HG03378 (cell line): ENCODE measurements around the gene KLF13.
A peak's percentile ranks its signal among the peaks of the same experiment; 100 is the strongest.

Experiments
- ATAC-seq: cut with Tn5 transposase; IDR thresholded peaks from one replicate; pipeline ENCODE4 v1.9.1; 2021; ENCODE audit warnings: mild to moderate bottlenecking, moderate library complexity; ENCODE audit not compliant: unreplicated experiment

The KLF13 gene

DNA sequence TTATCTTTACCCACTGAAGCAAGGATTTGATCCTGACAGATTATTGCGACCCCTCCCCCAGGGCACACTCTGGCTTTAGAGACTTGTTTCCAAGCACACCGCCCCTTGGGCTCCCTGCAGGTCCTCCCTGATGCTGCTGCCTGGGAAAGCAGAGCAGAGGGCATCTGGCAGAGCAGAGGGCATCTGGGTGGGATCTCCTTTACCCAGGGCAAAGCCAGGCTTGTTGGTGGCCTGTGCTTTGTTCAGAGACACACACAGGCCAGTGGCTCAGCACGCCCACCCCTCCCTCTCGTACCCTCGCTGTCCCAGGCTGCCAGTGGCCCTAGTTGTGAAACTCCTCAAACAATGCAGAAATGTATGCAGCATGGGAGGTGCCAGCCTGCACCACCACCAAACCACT lies 4.8 kb downstream of the KLF13 start:
- no peak for ATAC-seq

DNA sequence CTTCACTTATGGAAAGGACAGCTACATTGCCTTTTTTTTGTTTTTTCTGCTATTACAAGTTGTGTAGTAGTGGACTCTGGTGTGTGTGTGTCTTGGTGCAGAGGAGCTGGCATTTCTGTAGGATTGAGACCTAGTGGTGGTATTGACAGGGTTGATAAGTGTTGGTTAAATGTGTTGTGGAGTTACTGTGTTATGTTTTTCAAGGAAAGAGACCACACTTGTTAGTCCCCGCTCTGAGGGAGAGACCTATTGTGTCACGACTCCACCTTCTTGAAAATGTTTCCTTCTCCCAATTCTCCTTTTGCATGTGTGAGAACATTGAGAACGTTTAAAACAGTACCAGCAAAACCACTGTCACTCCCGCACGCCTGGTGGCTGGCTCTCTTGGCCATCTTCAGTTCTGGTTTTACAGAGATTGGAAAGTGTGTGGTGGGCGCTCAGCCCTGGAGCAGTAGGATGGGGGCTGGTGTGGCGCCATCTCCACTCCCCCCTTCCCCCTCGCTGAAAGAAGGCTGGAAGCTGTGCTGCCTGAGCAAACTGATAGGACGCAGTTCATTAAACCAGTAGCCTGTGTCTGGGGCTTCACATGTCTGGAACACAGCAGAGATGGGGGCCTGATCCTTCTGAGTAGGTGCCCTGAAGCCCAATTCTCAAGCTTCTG lies 5.5 kb downstream of the KLF13 start:
- no peak for ATAC-seq

DNA sequence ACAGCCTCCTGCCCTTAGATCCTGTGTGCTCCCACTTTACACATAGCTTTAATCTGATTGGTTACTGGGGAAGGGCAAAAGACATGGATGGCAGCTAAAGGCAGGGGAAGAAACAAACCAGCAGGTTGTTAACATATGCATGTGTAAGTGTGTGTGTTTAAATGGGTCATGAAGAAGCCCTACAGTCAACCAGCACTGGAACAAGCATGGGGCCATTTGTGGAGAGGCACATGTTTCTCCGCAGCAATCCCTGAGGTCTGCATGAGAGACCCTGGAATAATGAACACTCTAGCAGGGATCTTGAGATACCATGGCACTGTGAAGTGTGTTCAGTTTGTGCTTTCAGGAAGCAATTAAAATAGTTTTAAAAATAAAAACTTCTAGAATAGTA lies 6.0 kb downstream of the KLF13 start:
- no peak for ATAC-seq

DNA sequence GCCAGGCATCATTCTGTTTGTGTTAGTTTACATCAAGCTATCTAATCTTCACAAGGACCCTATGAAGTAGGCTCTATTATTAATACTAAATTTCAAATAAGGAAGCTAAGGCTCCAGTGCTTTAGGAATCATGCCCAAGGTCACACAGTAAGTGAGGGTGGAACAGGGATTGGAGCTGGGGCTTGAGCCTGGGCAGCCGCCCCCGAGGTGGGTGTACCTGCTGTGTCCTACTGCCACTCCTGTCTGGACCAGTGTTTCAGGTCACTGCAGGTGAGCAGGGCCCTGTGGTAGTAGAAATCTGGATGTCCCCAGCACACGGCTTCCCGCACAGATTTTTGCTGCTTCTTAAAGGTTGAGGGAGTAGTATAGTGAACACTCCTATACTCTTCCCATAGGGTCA lies 6.5 kb downstream of the KLF13 start:
- no peak for ATAC-seq

DNA sequence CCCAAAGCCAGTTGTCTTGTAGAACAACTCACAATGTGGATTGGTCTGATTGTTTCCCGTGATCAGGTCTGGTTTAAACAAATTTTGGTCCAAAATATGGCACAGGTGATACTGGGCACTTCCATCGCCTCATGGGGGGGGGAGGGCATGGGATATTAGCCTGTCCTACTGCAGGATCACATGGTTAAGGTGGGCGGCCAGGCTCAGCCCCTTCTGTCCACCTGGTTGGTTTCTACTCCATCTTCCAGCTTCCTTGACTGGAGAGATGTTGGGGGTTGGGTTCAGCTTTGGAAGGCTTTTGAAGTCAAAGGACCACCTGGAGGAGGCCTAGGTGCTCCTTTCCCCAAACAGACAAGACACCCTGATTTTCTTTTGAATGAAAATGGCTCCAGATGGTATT lies 7.2 kb downstream of the KLF13 start:
- ATAC-seq = no peak

DNA sequence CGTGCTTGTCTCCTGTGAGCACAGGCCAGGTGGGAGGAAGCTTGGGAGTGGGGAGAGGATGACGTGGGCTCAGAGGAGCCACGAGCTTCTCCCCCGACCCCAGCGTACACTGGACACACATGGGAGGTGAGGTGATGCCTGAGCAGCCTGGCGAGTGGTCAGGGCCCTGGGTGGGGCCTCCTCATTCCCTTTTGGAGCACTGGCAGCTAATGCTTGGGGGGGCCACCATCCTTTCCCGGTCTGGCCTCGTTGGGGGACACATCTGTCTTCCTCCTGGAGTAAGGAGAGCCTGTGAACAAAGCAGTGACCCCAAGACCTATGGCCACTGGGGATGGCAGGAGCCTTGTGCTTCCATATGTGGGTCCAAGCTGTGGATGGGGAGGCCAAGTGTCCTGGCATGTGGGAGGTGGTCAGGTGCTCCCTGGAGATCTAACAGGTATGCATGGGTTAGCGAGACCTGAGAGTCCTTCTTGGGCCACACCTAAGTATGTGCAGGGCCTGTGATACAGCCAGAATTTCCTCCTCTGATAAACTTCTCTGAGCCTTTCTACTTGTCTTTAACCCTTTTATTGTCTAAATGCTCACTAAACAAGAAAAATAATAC lies 9.5 kb downstream of the KLF13 start:
- no peak for ATAC-seq

DNA sequence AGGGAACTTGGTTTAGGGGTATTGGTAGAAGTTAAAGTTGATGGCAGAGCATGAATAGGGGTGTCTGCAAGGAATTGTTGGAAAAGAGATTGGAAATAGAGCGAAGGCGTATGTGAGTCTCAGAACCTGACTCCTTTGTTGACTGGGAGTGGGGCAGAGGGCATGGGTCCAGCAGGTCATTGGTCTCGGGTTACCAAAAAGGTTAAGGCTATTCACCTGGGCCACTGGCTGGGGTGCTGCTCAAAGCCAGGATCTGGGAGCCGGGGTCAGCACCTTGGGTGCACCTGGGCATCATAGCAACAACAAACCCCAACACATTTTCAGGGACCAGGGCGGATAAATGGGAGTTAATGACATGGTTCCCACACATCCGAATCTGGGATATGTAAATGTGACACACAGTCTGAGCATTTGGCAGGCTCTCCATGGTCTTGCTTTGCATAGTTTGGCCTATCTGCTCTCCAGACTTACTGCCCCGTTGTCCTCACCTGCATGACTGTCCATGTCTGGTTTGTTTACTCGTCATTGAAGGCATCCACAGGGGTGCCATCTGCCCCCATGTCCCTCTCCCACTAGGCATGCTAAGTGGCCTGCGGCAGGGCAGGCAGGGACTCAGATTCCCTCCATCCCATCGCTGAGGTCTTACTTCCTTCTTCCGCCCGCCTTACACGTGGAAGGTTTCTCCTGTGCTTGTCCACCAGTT lies 10.1 kb downstream of the KLF13 start:
- ATAC-seq = no peak

DNA sequence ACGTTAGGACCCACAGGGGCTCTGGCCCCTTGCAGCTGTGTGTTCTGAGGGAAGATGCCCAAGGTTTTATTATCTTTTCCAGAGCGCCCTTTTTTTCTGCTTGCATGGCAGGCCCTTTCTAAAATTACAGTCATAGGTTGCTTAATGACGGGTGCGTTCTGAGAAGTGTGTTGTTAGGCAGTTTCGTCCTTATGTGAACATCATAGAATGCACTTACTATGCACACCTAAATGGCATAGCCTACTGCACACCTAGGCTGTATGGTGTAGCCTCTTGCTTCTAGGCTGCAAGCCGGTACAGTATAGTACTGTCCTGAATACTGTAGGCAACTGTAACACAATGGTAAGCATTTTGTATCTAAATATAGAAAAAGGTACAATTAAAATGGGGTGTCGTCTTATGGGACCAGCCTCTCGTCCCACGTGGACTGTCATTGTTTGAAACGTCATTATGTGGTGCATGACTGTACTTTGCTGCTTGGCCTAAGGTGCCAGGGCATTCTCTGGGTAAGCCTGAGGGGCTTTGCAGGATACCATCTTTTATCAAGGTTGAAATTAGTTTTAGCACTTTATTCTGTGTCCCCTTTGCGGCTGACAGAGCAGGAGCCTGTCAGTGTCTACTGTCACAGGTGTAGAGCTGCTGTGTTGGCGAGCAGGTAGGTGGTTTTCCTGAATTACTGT lies 10.9 kb downstream of the KLF13 start:
- ATAC-seq = no peak

DNA sequence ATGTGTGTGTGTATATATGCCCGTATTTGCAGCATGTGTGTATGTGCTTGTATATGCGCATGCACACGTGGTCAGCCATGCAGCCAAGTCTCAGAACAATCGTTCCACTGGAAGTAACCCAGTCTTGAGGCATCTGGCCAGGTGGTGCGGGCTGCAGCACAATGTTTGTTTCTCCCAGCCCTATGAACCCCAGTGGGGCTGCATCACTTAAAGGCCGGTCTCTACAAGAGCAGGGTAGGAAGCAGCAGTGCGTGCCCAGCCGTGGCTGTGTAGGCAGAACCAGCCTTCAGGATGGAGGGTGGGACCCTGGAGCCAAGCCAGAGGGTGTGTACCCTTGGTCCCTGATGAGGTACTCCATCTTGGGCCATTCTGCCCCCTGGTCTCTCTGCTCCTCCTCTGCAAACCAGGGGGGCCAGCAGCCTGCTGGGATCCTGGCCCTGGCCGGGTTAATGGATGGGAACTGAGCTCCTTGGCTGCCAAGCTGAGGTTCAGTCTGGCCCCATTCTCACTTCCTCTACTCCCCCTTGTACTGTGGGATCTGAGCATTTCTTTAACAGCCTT lies 11.8 kb downstream of the KLF13 start:
- peak; percentile 44 for ATAC-seq

DNA sequence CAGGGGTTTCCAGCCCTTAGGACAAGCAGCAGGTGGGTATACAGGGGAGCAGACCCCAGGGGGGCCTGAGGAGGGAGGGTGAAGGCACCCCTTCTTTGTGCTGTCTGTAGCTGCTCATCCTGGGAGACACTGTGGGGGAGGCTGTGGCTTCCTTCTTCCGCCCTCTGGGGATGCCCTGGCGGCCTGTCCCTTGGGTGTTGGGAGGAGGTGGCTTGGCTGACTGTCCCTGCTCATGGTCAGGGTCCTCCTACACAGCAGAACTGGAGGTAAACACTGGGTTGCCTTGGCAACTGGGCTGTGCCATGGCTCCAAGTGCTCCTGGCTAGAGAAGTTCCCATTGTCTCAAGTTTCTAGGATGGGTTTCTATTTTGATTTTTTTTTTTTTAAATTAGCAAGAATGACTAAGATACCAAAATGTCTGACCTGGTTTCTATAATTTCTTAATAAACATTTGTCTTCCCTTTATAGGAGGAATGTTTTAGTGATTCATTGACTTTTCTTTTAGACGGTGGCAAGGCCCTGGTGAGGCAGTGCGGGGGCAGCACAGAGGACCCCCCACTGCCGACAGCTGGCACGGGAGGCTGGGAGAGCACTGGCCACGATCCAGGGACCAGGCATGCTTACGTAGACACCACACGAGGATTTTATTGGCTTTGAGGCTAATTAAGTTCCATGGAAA lies 12.4 kb downstream of the KLF13 start:
- peak; percentile 46 for ATAC-seq

DNA sequence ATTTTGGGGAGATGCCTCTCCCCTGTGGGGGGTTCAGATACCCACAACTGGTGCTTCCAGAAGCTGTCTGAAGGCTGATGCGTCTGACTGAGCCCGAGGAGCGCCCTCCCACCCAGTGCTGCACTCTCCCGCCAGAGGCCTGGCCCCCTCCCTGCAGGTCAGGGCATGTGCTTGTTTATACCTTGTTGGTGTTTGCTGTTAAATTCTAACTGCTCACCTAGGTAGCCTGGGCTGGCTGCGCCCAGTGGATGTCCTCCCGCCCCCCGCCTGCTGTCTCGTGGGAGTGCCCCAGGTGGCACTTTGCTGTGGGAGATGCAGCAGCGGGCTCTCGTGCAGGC lies 12.9 kb downstream of the KLF13 start:
- ATAC-seq = no peak

DNA sequence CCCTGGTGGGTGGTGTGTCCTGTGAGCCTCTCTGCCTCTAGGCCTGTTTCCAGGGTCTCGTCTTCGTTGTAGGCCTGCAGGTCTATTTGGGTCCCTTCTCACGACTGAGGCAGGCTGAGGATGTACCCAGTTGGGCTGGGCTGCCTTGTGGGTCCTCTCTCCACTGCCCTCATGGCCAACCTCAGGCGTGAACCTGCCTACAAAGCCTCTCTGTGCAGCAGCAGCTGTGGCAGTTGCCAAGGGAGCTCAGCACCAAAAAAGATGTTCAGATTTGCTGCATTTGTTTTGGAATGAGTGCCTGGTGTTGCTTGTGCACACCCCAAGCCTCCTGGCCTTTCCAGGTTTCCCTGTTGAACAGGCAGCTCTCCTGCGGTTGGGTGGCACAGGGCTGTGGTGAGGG lies 13.4 kb downstream of the KLF13 start:
- no peak for ATAC-seq

DNA sequence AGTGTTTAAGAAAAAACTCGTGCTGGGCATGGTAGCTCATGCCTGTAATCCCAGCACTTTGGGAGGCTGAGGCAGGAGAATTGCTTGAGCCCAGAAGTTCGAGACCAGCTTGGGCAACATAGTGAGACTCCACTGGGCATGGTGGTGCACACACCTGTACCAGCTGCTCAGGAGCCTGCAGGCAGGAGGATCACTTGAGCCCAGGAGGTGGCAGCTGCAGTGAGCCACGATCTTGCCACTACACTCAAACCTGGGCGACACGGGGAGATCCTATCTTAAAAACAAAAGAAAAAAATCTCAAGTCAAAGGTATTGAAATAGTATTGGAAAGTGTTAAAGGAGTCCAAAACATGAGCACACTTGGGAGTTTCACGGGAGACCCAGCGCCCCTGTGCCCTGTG lies 14.0 kb downstream of the KLF13 start:
- no peak for ATAC-seq

DNA sequence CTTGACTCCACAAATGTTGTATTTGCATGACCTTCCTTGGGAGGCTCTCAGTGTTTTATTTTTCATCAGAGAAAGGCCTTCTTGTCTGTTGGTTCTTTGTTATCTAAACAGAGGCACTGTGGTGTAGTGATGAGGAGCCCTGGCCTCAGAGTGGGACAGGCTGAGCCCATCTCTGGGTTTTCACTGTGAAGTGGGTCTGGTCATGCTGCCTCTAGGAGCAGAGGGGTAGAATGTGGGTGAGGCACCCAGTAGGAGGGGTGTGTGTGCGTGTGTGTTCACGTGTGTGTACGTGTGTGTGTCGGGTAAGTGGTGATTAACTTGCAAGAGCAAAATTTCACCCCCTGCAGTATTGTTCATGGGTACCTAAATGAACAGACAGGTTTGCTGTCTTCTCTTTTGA lies 14.4 kb downstream of the KLF13 start:
- no peak for ATAC-seq

DNA sequence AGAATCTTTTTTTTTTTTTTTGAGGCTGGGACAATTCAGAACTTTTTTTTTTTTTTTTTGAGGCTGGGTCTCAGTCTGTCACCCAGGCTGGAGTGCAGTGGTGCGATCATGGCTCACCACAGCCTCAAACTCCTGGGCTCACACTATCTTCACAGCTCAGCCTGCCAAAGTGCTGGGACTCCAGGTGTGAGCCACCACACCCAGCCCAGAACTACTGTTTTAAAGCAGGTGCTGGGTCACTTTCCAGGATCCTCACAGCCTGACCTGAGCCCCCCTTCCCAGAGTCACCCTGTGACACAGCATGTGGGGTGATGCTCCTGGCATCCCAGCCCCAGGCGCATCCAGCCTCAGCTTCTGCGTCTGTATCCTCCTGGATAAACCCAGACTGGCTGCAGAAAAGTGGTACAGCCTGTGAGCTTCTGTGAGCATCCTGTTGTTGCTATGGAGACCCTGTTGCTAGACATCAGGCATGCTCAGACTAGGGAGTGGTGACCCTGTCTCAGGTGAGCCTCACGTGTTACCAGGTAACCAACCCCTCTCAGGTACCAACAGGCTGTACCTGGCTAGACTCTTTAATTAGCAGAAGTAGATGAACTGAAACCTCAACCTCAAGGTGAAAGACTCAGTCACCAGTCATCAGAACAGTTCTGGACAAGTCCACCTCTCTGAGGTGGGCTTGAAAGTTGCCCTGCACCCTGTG lies 15.0 kb downstream of the KLF13 start:
- no peak for ATAC-seq

DNA sequence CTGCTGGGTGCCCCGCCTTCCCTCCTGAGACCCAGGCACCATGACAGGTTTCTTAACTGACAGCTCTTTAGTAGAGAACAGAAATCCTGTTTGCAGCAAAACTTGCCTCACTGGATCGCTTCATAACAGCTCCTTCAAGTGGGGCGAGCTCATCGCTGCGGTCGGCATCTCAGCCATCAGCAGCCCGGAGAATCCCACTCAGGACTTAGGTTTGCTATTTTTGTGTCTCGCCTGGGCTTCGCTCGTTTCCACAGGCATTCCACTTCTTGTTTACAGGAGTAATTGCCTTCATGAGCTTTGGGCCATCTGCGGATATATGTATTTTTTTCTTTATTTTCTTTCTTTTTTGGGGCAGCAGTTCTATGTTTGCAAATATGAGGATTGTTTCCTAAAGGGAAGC lies 15.7 kb downstream of the KLF13 start:
- no peak for ATAC-seq

DNA sequence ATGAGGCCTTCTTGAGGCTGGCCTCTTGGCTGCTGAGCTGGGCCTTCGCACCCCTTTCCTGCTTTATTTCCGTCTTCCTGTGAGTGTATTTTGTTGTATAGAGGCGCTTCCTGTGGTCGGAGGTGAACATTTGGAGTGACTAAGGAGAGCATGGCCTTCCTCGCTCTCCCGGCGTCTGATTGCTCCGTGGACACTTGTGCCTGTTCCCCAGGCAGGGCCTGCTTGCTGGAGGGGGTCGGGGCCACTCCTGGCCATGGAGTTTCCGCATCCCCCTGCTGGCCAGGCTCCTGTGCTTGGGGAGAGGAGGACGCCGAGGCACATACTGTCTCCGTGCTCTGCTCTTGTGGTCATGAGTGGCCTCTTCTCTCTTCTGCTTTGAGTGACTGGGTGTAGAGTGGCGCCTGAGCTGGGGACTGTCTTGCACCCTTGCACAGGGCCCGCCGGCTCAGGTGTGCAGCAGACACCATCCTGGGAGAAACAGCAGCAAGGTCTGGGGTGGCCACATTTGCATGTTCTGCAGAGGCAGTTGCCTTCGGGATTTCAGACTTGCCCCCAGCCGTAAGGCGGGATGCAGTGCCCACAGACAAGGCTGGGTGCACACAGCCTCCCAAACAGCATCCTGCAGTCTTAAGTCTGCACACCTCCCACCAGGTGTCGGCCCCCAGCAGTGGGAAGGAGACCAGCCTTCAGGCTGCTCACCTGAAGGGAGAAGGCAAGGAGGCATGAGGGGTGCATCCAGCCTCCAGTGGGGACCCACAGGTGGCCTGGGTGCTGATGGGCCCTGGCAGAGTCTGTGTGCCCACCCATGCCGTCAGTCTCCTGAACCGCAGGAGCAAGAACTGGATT lies 16.4 kb downstream of the KLF13 start:
- no peak for ATAC-seq

DNA sequence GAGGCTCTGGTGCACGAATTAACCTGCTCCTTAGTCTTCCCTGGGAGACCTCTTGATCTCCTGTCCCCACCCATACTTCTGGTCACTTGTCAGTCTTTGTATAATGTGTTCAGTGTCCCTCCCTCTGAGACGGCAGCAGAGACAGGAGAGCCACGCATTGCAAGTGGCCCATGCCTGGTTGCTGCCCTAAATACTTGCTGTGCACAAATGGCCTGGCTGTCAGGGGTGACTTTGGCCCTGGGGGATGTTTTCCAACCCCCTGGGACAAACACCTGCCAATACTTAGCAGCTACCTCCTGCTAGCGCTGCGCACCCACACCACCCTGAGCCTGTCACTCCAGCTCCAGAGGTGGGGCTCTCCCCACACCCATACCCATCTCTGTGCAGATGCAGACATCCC lies 17.2 kb downstream of the KLF13 start:
- ATAC-seq = no peak

DNA sequence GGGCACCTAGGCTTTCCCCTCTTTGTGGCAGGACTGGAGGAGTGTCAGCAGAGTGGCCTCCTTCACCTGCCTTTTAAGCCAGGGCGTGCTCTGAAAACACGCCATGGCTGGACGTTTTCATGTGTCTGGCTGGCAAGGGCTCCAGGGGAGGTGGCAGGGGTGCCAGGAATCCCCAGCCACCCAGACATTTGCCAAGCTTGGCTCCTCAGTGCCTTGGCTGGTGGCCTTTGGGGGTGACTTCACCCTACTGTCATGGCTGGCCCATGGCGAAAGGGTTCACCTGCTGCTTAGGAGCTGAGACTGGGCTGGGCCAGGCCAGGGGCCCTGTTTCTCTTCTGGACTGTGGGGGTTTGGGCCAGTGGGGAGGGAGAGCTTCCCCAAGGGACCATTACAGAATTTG lies 17.6 kb downstream of the KLF13 start:
- no peak for ATAC-seq
